MM.1S (cell line): ENCODE data around the gene SCN4B.

ENCODE experiments used
- DNase-seq: peaks from one replicate; pipeline ENCODE4 v3.0.0-alpha.2; 2015
- H2AFZ ChIP-seq: fragments of 300-600 bp; sonication (generic); 2 replicates; pipeline ENCODE4 v1.6.0; 2016; ENCODE audit warnings: antibody characterized with exemption, low read length
- H3F3A ChIP-seq: fragments of 300-600 bp; sonication (generic); 2 replicates; pipeline ENCODE4 v1.6.1; 2016; ENCODE audit warnings: mild to moderate bottlenecking, antibody characterized with exemption, low read length, moderate library complexity, mixed read lengths; ENCODE audit not compliant: insufficient read depth
- H3K27ac ChIP-seq: fragments of 300-600 bp; sonication (generic); 2 replicates; pipeline ENCODE4 v1.5.1; 2016; ENCODE audit warnings: mild to moderate bottlenecking, low read length
- H3K27me3 ChIP-seq: fragments of 300-600 bp; sonication (generic); replicated peaks from 2 replicates; pipeline ENCODE4 v1.6.0; 2016; ENCODE audit warnings: low read length; ENCODE audit not compliant: insufficient read depth
- H3K36me3 ChIP-seq: fragments of 300-600 bp; sonication (generic); replicated peaks from 2 replicates; pipeline ENCODE4 v1.6.1; 2016; ENCODE audit warnings: mild to moderate bottlenecking, low read length, mixed read lengths; ENCODE audit not compliant: insufficient read depth
- H3K4me1 ChIP-seq: fragments of 300-600 bp; sonication (generic); 2 replicates; pipeline ENCODE4 v1.6.1; 2016; ENCODE audit warnings: low read length, mixed read lengths
- H3K4me2 ChIP-seq: fragments of 300-600 bp; sonication (generic); 2 replicates; pipeline ENCODE4 v1.6.0; 2016; ENCODE audit warnings: low read depth, low read length
- H3K4me3 ChIP-seq: fragments of 300-600 bp; sonication (generic); 2 replicates; pipeline ENCODE4 v1.5.1; 2016; ENCODE audit warnings: low read length, mixed read lengths
- H3K79me2 ChIP-seq: fragments of 300-600 bp; sonication (generic); 2 replicates; pipeline ENCODE4 v1.6.1; 2016; ENCODE audit warnings: mixed run types, low read length, mixed read lengths
- H3K9ac ChIP-seq: fragments of 300-600 bp; sonication (generic); 2 replicates; pipeline ENCODE4 v1.6.1; 2016; ENCODE audit warnings: low read length, mixed read lengths
- H3K9me2 ChIP-seq: fragments of 300-600 bp; sonication (generic); replicated peaks from 2 replicates; pipeline ENCODE4 v1.6.1; 2016; ENCODE audit warnings: mild to moderate bottlenecking, low read length, mixed read lengths; ENCODE audit not compliant: insufficient read depth
- H3K9me3 ChIP-seq: fragments of 300-600 bp; sonication (generic); replicated peaks from 2 replicates; pipeline ENCODE4 v1.6.1; 2016; ENCODE audit warnings: mild to moderate bottlenecking, low read length, mixed read lengths; ENCODE audit not compliant: insufficient read depth
- H4K20me1 ChIP-seq: fragments of 300-600 bp; sonication (generic); 2 replicates; pipeline ENCODE4 v1.6.1; 2016; ENCODE audit warnings: mild to moderate bottlenecking, low read length, moderate library complexity, mixed read lengths; ENCODE audit not compliant: insufficient read depth
- CTCF ChIP-seq: fragments of 300-600 bp; sonication (generic); IDR thresholded peaks from 2 replicates; pipeline ENCODE4 v1.5.1; 2016; ENCODE audit warnings: antibody characterized with exemption, low read length, mixed read lengths
- EZH2 ChIP-seq: fragments of 300-600 bp; sonication (generic); optimal IDR thresholded peaks from 2 replicates; pipeline ENCODE3; 2017; ENCODE audit warnings: low read depth, mild to moderate bottlenecking, antibody characterized with exemption, low read length, mixed read lengths
- EZH2phosphoT487 ChIP-seq: fragments of 300-600 bp; sonication (generic); IDR thresholded peaks from 2 replicates; pipeline ENCODE4 v1.6.1; 2018; ENCODE audit warnings: antibody characterized with exemption, low read length

SCN4B gene

GRCh38 chr11:118102721-118103261, 49.8 kb downstream of the SCN4B start:
- no peaks in the 10 kb centered on the region for H3K4me1 ChIP-seq
- TF ChIP-seq EZH2phosphoT487, result no peak
- TF ChIP-seq EZH2, result no peak
- TF ChIP-seq CTCF, result no peak
- no peak overlapping the region for H3K27ac ChIP-seq
- H3K9ac ChIP-seq, result no peak overlapping the region
- no peaks in the 10 kb centered on the region for H3F3A ChIP-seq
- H2AFZ ChIP-seq, result no peak overlapping the region
- H3K4me3 ChIP-seq, result no peak overlapping the region
- H3K4me2 ChIP-seq, result no peak overlapping the region
- H3K9me2 ChIP-seq, result no peaks in the 10 kb centered on the region
- H3K36me3 ChIP-seq, result no peaks in the 10 kb centered on the region
- H3K9me3 ChIP-seq, result no peaks in the 10 kb centered on the region
- DNase-seq, result no peak
- H3K27me3 ChIP-seq, result no peaks in the 10 kb centered on the region
- no peaks in the 10 kb centered on the region for H3K79me2 ChIP-seq
- H4K20me1 ChIP-seq, result no peaks in the 10 kb centered on the region

GRCh38 chr11:118100691-118101232, 51.9 kb downstream of the SCN4B start:
- H3K4me2 ChIP-seq, result no peak overlapping the region
- H2AFZ ChIP-seq, result no peak overlapping the region
- DNase-seq, result no peak
- no peaks in the 10 kb centered on the region for H3K36me3 ChIP-seq
- no peaks in the 10 kb centered on the region for H3K79me2 ChIP-seq
- H3K4me3 ChIP-seq, result no peak overlapping the region
- no peaks in the 10 kb centered on the region for H3K9me2 ChIP-seq
- no peaks in the 10 kb centered on the region for H3F3A ChIP-seq
- H3K9ac ChIP-seq, result no peak overlapping the region
- TF ChIP-seq EZH2 (no peak), EZH2phosphoT487 (no peak), CTCF (no peak)
- no peaks in the 10 kb centered on the region for H3K9me3 ChIP-seq
- H3K27me3 ChIP-seq, result no peaks in the 10 kb centered on the region
- H4K20me1 ChIP-seq, result no peaks in the 10 kb centered on the region
- no peaks in the 10 kb centered on the region for H3K4me1 ChIP-seq
- no peak overlapping the region for H3K27ac ChIP-seq

GRCh38 chr11:118099838-118100556, 52.6 kb downstream of the SCN4B start:
- no peaks in the 10 kb centered on the region for H4K20me1 ChIP-seq
- H3K79me2 ChIP-seq, result no peaks in the 10 kb centered on the region
- no peak overlapping the region for H3K27ac ChIP-seq
- TF ChIP-seq CTCF, result no peak
- no peak for TF ChIP-seq EZH2
- TF ChIP-seq EZH2phosphoT487, result no peak
- H3K36me3 ChIP-seq, result no peaks in the 10 kb centered on the region
- no peak overlapping the region for H3K4me3 ChIP-seq
- DNase-seq, result no peak
- no peak overlapping the region for H3K4me2 ChIP-seq
- no peak overlapping the region for H2AFZ ChIP-seq
- no peaks in the 10 kb centered on the region for H3K4me1 ChIP-seq
- no peak overlapping the region for H3K9ac ChIP-seq
- no peaks in the 10 kb centered on the region for H3K9me2 ChIP-seq
- no peaks in the 10 kb centered on the region for H3K27me3 ChIP-seq
- H3F3A ChIP-seq, result no peaks in the 10 kb centered on the region
- no peaks in the 10 kb centered on the region for H3K9me3 ChIP-seq
